ENCODE measurements around the gene GLYR1. TPM values are rescaled to one million over a fixed set of nuclear protein-coding genes. Genes with fewer than 3 reads are reported as not detected.
A peak's percentile ranks its signal among the peaks of the same experiment; 100 is the strongest.

Gene GLYR1
- total RNA-seq, 1 experiment from 2014 or later: 30.6 TPM

DNA sequence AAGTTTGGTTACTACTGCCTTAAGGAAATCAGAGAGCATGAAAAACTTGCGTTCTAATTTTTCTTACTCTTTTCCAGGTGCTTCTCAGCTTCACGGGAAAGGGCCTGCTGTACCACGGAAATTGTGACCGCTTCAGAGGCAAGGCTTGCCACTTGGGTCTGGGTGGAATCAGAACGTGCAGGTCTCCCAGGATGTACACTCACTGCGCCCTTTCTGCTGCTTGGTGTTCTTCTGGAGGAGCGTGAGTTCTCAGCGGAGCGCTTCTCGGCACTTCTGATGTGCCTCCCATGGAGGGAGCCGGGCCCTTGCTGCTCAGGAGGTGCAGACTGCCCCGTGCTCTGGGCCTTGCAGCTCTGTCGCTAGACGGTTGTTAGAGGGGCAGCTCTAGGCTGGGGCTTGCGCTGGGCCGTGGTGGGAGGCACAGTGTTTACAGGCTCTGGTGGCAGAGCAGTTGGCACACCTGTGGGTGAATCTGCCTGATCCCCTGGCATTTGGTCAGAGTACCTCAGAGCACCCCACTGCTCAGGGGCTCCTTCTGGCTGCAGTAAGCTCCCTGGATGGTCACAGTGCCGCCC lies 33.0 kb upstream of the GLYR1 start:
- no peak for DNase-seq
- no TSS peak for BruUV-seq (replicated peaks)
- Histone ChIP-seq H3K27me3 (ENCODE audit: low read length) (no peaks in the 10 kb centered on the region), H3K4me1 (ENCODE audit: insufficient read depth, low read length) (peaks cover 34% of the 10 kb centered on the region), H3F3A (ENCODE audit: low read length, unreplicated experiment) (no peaks in the 10 kb centered on the region), H3K4me2 (ENCODE audit: low read length) (no peak overlapping the region), H3K9ac (ENCODE audit: low read length) (no peak overlapping the region), H2AFZ (ENCODE audit: low read length) (no peak overlapping the region), H3K9me2 (replicated peaks; ENCODE audit: low read length) (no peaks in the 10 kb centered on the region), H3K27ac (ENCODE audit: low read length) (no peak overlapping the region), H3K4me3 (ENCODE audit: low read length) (no peak overlapping the region), H4K20me1 (ENCODE audit: low read length) (no peaks in the 10 kb centered on the region), H3K9me3 (ENCODE audit: low read length) (no peaks in the 10 kb centered on the region), H3K79me2 (ENCODE audit: low read length) (no peaks in the 10 kb centered on the region), H3K36me3 (ENCODE audit: low read depth, low read length) (peaks cover 27% of the 10 kb centered on the region)
- no peak for TF ChIP-seq EZH2phosphoT487 (IDR thresholded peaks at IDR 0.05; ENCODE audit: borderline replicate concordance, low read length)
- no peak for TF ChIP-seq EZH2 (IDR thresholded peaks at IDR 0.05; ENCODE audit: low read length, unreplicated experiment)
- ChIA-PET POLR2A (ENCODE audit: unreplicated experiment) (no interaction called here), CTCF (no interaction called here)
- ATAC-seq: no peak
- intact Hi-C loops (cut with micrococcal nuclease): loop anchor here (2.0 kb wide), 1 partner anchor 13 kb away; no protein-coding TSS in a partner anchor

DNA sequence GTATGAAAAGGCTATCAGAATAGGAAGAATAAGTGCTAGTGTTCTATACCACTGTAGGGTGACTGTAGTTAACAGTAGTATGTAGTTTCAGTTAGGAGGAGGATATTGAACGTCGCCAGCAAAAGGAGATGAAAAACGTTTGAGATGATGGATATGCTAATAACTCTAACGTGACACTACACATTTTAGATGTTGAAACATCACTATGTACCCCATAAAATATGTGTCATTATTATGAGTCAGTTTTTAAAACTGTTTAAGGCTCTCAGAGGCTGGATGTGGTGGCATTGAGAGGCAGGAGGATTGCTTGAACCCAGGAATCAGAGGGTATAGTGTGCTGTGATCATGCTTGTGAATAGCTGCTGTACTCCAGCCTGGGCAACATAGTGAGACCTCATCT lies 32.0 kb upstream of the GLYR1 start:
- Histone ChIP-seq H3K27ac (ENCODE audit: low read length) (peak overlapping the region; percentile 20), H3K9me2 (replicated peaks; ENCODE audit: low read length) (no peaks in the 10 kb centered on the region), H3K9me3 (ENCODE audit: low read length) (no peaks in the 10 kb centered on the region), H3K4me3 (ENCODE audit: low read length) (no peak overlapping the region), H2AFZ (ENCODE audit: low read length) (no peak overlapping the region), H3K36me3 (ENCODE audit: low read depth, low read length) (peaks cover 24% of the 10 kb centered on the region), H3F3A (ENCODE audit: low read length, unreplicated experiment) (no peaks in the 10 kb centered on the region), H3K79me2 (ENCODE audit: low read length) (no peaks in the 10 kb centered on the region), H3K4me2 (ENCODE audit: low read length) (no peak overlapping the region), H4K20me1 (ENCODE audit: low read length) (no peaks in the 10 kb centered on the region), H3K27me3 (ENCODE audit: low read length) (no peaks in the 10 kb centered on the region), H3K4me1 (ENCODE audit: insufficient read depth, low read length) (peaks cover 34% of the 10 kb centered on the region), H3K9ac (ENCODE audit: low read length) (no peak overlapping the region)
- BruUV-seq (replicated peaks): no TSS peak
- TF ChIP-seq EZH2phosphoT487 (IDR thresholded peaks at IDR 0.05; ENCODE audit: borderline replicate concordance, low read length) (no peak), EZH2 (IDR thresholded peaks at IDR 0.05; ENCODE audit: low read length, unreplicated experiment) (no peak), CTCF (conservative IDR thresholded peaks at IDR 0.05; ENCODE audit: low read depth, low read length) (no peak)
- ChIA-PET POLR2A (ENCODE audit: unreplicated experiment) (no interaction called here), CTCF (no interaction called here)
- intact Hi-C loops (cut with micrococcal nuclease): no loop called here
- peak; percentile 22 for ATAC-seq
- DNase-seq: peak; percentile 53

GRCh38 chr16:4877380-4877685 lies 30.2 kb upstream of the GLYR1 start:
- H3K36me3 ChIP-seq (ENCODE audit: low read depth, low read length): peaks cover 21% of the 10 kb centered on the region
- POLR2A ChIA-PET (ENCODE audit: unreplicated experiment): no interaction called here
- CTCF ChIA-PET: no interaction called here

More at GRCh38 chr16:4877380-4877685, 30.2 kb upstream of the GLYR1 start:
- Histone ChIP-seq H4K20me1 (ENCODE audit: low read length) (no peaks in the 10 kb centered on the region), H3K4me3 (ENCODE audit: low read length) (no peak overlapping the region), H3K79me2 (ENCODE audit: low read length) (no peaks in the 10 kb centered on the region), H3K4me2 (ENCODE audit: low read length) (no peak overlapping the region), H3F3A (ENCODE audit: low read length, unreplicated experiment) (no peaks in the 10 kb centered on the region), H3K4me1 (ENCODE audit: insufficient read depth, low read length) (peaks cover 22% of the 10 kb centered on the region), H3K9me3 (ENCODE audit: low read length) (no peaks in the 10 kb centered on the region), H3K27ac (ENCODE audit: low read length) (no peak overlapping the region), H2AFZ (ENCODE audit: low read length) (no peak overlapping the region), H3K27me3 (ENCODE audit: low read length) (no peaks in the 10 kb centered on the region), H3K9me2 (replicated peaks; ENCODE audit: low read length) (no peaks in the 10 kb centered on the region), H3K9ac (ENCODE audit: low read length) (no peak overlapping the region)
- BruUV-seq (replicated peaks): no TSS peak
- DNase-seq (no peak), ATAC-seq (no peak)
- intact Hi-C loops (cut with micrococcal nuclease): no loop called here
- no peak for TF ChIP-seq EZH2 (IDR thresholded peaks at IDR 0.05; ENCODE audit: low read length, unreplicated experiment)
- no peak for TF ChIP-seq CTCF (conservative IDR thresholded peaks at IDR 0.05; ENCODE audit: low read depth, low read length)

All from PC-3 (cell line).